ENCODE measurements around the gene PWWP2B.

PWWP2B gene

GRCh38 chr10:132390921-132391675, 5.9 kb upstream of the PWWP2B start:
- no peak for FAIRE-seq
- no peak for DNase-seq (ENCODE audit: insufficient read length, low spot score)
- TF ChIP-seq POLR2A (IDR thresholded peaks at IDR 0.05; ENCODE audit: low read depth, low read length): no peak

- FAIRE-seq (no peak), DNase-seq (ENCODE audit: insufficient read length, low spot score) (no peak)
- no peak for TF ChIP-seq POLR2A (IDR thresholded peaks at IDR 0.05; ENCODE audit: low read depth, low read length)
Measured at GRCh38 chr10:132391676-132392020, 5.4 kb upstream of the PWWP2B start.

- no peak for DNase-seq (ENCODE audit: insufficient read length, low spot score)
- no peak for TF ChIP-seq POLR2A (IDR thresholded peaks at IDR 0.05; ENCODE audit: low read depth, low read length)
- no peak for FAIRE-seq
Measured at GRCh38 chr10:132392184-132392800, 4.7 kb upstream of the PWWP2B start.

GRCh38 chr10:132392811-132393694, 3.9 kb upstream of the PWWP2B start:
- no peak for TF ChIP-seq POLR2A (IDR thresholded peaks at IDR 0.05; ENCODE audit: low read depth, low read length)
- FAIRE-seq (no peak), DNase-seq (ENCODE audit: insufficient read length, low spot score) (peak; percentile 77)

GRCh38 chr10:132393695-132394181, 3.3 kb upstream of the PWWP2B start:
- DNase-seq (ENCODE audit: insufficient read length, low spot score) (no peak), FAIRE-seq (no peak)
- TF ChIP-seq POLR2A (IDR thresholded peaks at IDR 0.05; ENCODE audit: low read depth, low read length): no peak

GRCh38 chr10:132394201-132394811, 2.7 kb upstream of the PWWP2B start:
- no peak for DNase-seq (ENCODE audit: insufficient read length, low spot score)
- FAIRE-seq: no peak
- no peak for TF ChIP-seq POLR2A (IDR thresholded peaks at IDR 0.05; ENCODE audit: low read depth, low read length)

- FAIRE-seq (no peak), DNase-seq (ENCODE audit: insufficient read length, low spot score) (no peak)
- TF ChIP-seq POLR2A (IDR thresholded peaks at IDR 0.05; ENCODE audit: low read depth, low read length): no peak
Measured at GRCh38 chr10:132394936-132395703, 1.9 kb upstream of the PWWP2B start.

GRCh38 chr10:132395704-132396493, 1.1 kb upstream of the PWWP2B start:
- FAIRE-seq (no peak), DNase-seq (ENCODE audit: insufficient read length, low spot score) (no peak)
- TF ChIP-seq POLR2A (IDR thresholded peaks at IDR 0.05; ENCODE audit: low read depth, low read length): no peak

GRCh38 chr10:132396494-132397035, 435 bp upstream of the PWWP2B start:
- FAIRE-seq: no peak
- DNase-seq (ENCODE audit: insufficient read length, low spot score): no peak
- TF ChIP-seq POLR2A (IDR thresholded peaks at IDR 0.05; ENCODE audit: low read depth, low read length): no peak

GRCh38 chr10:132397671-132398565, 918 bp downstream of the PWWP2B start:
- DNase-seq (ENCODE audit: insufficient read length, low spot score) (peak; percentile 69), FAIRE-seq (no peak)
- no peak for TF ChIP-seq POLR2A (IDR thresholded peaks at IDR 0.05; ENCODE audit: low read depth, low read length)

GRCh38 chr10:132398566-132398991, 1.6 kb downstream of the PWWP2B start:
- no peak for FAIRE-seq
- TF ChIP-seq POLR2A (IDR thresholded peaks at IDR 0.05; ENCODE audit: low read depth, low read length): no peak
- no peak for DNase-seq (ENCODE audit: insufficient read length, low spot score)
